PFSK-1 (cell line): ENCODE results near the gene RBM18.

ENCODE experiments used
- POLR2AphosphoS5 ChIP-seq: IDR thresholded peaks from 2 replicates; pipeline ENCODE4 v1.6.1; 2012; ENCODE audit warnings: low read depth, mild to moderate bottlenecking, control low read depth, low read length, moderate library complexity
- SIN3A ChIP-seq: IDR thresholded peaks from 2 replicates; pipeline ENCODE4 v1.6.1; 2012; ENCODE audit warnings: mild to moderate bottlenecking, low read length, moderate library complexity, borderline replicate concordance; ENCODE audit not compliant: insufficient read depth
- TAF1 ChIP-seq: IDR thresholded peaks from 2 replicates; pipeline ENCODE4 v1.6.1; 2012; ENCODE audit warnings: low read length, control low read depth, borderline replicate concordance; ENCODE audit not compliant: insufficient read depth
- TF ChIP-seq, protein P1 (sequence below), 2 experiments: IDR thresholded peaks; 2 replicates each; pipeline versions ENCODE4 v1.6.1 to v1.8.0; 2011 to 2012; ENCODE audit warnings: low read depth in 2 of 2, low read length in 2 of 2, control low read depth in 1 of 2, inconsistent platforms in 1 of 2, mild to moderate bottlenecking in 1 of 2, moderate library complexity in 1 of 2; ENCODE audit not compliant: insufficient read depth in 1 of 2

DNA sequence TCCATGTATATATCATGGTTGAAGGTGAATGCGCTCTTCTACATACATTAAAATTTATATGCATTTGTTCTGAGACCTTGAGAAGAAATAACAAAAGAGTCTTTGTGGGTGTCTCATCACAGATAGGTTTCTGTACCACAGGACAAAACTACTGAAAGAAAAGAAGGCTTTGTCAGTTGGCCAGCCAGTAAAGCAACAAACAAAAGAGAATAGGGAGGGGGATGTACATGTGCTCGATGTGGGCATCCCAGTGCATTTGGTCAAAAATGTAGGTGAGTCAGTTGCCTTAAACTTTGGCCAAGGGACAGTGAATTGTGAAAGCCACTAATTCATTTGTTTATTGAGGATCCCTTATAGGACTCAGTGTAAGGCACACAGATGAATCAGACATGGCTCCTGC lies 13.3 kb downstream of the RBM18 start:
- TF ChIP-seq POLR2AphosphoS5, result no peak
- TF ChIP-seq SIN3A, result no peak
- TF ChIP-seq TAF1, result no peak
- TF ChIP-seq, protein P1, sequence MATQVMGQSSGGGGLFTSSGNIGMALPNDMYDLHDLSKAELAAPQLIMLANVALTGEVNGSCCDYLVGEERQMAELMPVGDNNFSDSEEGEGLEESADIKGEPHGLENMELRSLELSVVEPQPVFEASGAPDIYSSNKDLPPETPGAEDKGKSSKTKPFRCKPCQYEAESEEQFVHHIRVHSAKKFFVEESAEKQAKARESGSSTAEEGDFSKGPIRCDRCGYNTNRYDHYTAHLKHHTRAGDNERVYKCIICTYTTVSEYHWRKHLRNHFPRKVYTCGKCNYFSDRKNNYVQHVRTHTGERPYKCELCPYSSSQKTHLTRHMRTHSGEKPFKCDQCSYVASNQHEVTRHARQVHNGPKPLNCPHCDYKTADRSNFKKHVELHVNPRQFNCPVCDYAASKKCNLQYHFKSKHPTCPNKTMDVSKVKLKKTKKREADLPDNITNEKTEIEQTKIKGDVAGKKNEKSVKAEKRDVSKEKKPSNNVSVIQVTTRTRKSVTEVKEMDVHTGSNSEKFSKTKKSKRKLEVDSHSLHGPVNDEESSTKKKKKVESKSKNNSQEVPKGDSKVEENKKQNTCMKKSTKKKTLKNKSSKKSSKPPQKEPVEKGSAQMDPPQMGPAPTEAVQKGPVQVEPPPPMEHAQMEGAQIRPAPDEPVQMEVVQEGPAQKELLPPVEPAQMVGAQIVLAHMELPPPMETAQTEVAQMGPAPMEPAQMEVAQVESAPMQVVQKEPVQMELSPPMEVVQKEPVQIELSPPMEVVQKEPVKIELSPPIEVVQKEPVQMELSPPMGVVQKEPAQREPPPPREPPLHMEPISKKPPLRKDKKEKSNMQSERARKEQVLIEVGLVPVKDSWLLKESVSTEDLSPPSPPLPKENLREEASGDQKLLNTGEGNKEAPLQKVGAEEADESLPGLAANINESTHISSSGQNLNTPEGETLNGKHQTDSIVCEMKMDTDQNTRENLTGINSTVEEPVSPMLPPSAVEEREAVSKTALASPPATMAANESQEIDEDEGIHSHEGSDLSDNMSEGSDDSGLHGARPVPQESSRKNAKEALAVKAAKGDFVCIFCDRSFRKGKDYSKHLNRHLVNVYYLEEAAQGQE (IDR thresholded peaks at IDR 0.05; ENCODE audit: insufficient read depth in 1 of 2, low read depth in 2 of 2, low read length in 2 of 2), result no peak
